Right renal cortex interstitium (tissue), 3 donors: ENCODE measurements around the gene ERCC1. TPM values are rescaled to one million over a fixed set of nuclear protein-coding genes. Genes with fewer than 3 reads are reported as not detected.

Experiments used
- DNase-seq, 3 donors: peaks; one replicate each; pipeline ENCODE4 v3.0.0-alpha.2; 2013; ENCODE audit warnings: low read depth in 3 of 3, low spot score in 2 of 3
- polyA plus RNA-seq, 3 donors: library from polyadenylated mRNA; unstranded; fragments of 120-200 nt; gene quantifications; one replicate each; pipeline ENCODE4 v1.2.1, GENCODE V29; 2013; ENCODE audit not compliant: insufficient read length in 3 of 3

Gene ERCC1
- polyA plus RNA-seq = 10 to 100 TPM; 62.5 to 68.7 (median 68.7) TPM

DNA sequence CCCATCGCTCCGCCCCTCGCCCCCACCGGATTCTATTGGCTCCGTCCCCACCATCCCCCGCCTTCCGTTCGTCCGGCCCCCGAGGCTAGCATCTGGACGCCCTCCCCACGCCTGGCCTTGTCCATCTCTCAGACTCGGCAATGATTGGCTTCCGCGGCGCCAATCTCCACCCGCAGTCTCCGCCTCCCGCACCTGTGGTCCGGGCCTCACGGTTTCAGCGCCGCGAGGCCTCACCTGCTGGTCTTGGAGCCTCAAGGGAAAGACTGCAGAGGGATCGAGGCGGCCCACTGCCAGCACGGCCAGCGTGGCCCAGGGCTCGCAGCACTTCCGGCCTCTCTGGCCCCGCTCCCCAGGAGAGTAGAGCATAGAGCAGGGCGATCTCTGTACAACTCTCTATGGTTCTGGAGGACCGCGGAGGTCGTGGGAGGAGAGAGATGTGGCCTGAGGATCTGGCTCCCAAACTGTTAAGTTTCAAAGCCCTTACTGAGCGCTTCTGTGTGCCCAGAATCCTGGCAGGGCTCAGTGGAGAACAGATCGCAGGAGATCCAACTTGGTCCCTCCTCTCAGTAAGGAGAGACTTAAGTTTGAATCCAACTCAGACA lies at the start of gene ERCC1:
Gene ERCC1 (minus strand): TSS at position 329 of the 602 bp plus-strand sequence. CDS start 543 bp downstream, outside the sequence.
- DNase-seq = peak in 2 of 3 donors; percentile 77 to 89

- no peak for DNase-seq
Observed at GRCh38 chr19:45473367-45473681, 49.6 kb upstream of the ERCC1 start.

- no peak for DNase-seq
Observed at GRCh38 chr19:45472563-45473366, 49.0 kb upstream of the ERCC1 start.

GRCh38 chr19:45471931-45472562 lies 48.3 kb upstream of the ERCC1 start:
- no peak for DNase-seq

DNA sequence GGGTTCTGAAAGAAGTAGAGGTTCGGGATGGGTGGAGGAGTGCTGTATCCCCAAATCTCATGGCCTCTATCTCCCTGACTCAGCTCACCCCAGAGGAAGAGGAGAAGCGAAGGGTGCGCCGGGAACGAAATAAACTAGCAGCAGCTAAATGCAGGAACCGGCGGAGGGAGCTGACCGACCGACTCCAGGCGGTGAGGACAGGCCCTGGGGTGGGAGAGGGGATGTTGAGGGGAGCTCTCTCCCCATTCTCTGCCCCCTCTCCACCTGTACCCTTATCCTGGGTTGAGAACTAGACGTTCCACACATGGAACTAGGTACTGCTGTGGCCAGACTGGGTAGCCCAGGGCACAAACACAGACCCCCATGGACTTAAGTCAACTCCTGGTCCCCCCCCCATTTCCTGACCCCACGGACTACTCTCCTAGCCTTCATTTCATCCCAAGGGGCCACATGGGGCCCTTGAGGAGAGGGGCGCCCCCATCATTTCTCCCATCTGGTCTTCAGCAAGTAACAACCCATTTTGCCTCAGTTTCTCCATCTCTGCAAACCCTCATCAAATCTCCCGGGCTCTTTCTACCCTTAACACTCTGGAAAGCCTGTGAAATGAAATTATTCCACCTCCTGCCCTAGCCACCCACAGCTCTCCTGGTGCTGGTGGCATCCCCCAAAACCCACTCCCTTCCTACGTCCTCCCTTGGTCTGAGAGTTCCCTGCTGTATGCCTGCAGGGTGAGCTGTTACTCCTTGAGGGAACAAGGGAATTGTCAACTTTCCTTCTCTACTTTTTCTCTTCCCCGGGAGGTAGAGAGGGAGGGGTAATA lies 47.6 kb upstream of the ERCC1 start:
- no peak for DNase-seq

DNA sequence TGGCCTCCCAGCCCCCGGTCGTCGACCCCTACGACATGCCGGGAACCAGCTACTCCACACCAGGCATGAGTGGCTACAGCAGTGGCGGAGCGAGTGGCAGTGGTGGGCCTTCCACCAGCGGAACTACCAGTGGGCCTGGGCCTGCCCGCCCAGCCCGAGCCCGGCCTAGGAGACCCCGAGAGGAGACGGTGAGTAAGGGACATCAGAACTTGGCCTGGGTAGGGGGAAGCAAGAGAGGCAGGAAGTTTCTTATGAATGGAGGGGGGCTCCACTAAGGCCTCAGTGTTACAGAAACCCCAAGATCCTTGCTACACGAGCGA lies 47.0 kb upstream of the ERCC1 start:
- no peak for DNase-seq

DNA sequence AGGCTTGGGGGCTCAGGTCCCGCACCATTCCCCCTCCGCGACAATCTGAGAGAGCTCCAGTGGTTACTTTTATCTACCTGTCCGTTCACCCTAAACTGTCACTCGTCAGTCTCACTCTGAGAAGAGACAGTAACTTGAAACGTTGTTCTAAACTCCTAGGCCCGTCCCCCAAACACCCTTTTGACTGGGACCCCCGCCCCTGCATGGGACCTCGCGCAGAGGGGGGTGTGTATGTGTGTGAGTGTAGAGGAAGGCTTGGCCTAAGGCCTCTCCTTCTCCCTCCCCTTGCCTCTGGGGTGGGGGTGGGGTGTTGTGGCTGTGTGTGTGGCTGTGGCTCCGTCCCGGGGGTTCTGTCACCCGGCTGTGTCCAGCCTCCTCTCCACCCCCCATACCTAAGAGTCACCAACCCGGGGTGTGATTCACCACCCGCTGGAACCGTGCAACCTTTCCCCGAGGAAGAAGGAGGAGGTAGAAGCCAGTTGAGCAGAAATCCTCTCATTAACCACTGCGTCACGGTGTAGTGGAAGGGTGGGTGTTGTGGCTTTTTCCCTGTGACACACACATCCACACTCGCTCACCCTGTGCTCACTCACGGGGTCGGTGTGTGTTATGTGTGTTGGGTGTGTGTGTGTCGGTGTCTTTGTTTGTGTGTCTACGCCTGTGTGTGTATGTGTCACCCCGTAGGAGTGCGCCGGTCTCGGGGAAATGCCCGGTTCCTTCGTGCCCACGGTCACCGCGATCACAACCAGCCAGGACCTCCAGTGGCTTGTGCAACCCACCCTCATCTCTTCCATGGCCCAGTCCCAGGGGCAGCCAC lies 46.4 kb upstream of the ERCC1 start:
- no peak for DNase-seq

- peak in 1 of 3 donors; percentile 80 for DNase-seq
Observed at GRCh38 chr19:45469132-45469944, 45.6 kb upstream of the ERCC1 start.

- DNase-seq = no peak
Observed at GRCh38 chr19:45468803-45469131, 45.0 kb upstream of the ERCC1 start.

DNA sequence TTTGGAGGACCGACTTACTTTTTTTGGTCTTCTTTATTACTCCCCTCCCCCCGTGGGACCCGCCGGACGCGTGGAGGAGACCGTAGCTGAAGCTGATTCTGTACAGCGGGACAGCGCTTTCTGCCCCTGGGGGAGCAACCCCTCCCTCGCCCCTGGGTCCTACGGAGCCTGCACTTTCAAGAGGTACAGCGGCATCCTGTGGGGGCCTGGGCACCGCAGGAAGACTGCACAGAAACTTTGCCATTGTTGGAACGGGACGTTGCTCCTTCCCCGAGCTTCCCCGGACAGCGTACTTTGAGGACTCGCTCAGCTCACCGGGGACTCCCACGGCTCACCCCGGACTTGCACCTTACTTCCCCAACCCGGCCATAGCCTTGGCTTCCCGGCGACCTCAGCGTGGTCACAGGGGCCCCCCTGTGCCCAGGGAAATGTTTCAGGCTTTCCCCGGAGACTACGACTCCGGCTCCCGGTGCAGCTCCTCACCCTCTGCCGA lies 44.5 kb upstream of the ERCC1 start:
- no peak for DNase-seq

DNA sequence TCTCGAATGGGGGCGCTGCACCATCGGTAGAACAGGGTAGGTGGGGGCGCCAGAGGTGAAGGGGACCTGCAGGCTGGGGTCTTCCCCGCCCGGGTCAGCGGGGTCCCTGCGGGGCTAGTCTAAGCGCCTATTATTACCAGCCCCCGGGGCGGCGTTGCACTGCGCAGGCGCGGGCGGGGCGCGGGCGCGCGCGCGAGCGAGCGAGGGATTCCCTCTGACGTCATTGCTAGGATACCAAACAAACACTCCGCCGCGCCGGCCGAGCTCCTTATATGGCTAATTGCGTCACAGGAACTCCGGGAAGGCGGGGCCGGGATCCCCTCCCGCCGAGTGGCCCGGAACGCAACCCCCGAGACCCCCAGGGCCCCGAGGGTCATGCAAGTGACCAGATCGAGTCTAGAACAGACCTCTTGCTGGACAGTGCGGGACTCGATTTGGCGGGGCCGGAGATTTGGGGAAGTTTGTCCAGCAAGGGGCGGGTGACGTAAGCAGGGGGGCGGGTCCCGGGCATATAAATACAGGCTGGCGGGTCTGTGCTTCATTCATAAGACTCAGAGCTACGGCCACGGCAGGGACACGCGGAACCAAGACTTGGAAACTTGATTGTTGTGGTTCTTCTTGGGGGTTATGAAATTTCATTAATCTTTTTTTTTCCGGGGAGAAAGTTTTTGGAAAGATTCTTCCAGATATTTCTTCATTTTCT lies 43.9 kb upstream of the ERCC1 start, which contains the start of gene FOSB:
Gene FOSB (plus strand): TSS at position 541 of the 703 bp plus-strand sequence. CDS start 591 bp downstream, outside the sequence.
- peak in 2 of 3 donors; percentile 82 to 89 for DNase-seq

DNA sequence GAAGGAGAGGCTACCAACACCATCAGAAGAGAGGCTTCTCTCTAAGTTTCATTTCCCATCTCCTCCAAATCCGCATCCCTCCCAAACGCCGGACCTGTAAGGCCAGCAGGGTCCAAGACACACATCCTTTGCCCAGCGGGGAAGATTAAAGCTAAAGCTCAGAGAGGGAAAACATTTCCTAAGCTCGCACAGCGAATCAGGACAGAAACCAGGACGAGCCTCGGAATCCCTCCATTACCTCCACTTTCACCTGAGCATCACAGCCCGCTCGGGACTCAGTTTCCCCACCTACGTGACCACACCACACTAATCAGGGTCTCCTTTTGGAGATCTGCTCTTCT lies 43.4 kb upstream of the ERCC1 start:
- DNase-seq = no peak

GRCh38 chr19:45464852-45465441 lies 41.2 kb upstream of the ERCC1 start:
- no peak for DNase-seq

GRCh38 chr19:45464274-45464673 lies 40.6 kb upstream of the ERCC1 start:
- DNase-seq = no peak

DNA sequence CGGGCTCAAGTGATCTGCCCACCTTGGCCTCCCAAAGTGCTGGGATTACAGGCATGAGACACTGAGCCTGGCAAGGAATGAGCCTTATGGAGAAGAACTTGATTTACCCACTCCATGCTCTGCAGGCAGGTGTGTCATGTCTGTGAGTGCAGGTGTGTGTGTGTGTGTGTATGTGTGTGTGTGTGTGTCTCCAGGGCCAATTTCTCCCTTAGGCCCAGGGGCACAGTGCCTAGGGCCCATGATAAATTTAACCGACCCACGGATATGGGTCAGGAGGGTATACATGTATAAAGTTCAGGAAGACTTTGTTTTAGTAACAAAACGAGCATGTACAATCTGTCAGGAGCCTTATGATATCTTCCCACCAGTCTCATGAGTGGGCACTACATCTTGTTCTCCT lies 39.5 kb upstream of the ERCC1 start:
- no peak for DNase-seq

- no peak for DNase-seq
Observed at GRCh38 chr19:45462174-45462573, 38.5 kb upstream of the ERCC1 start.

GRCh38 chr19:45460807-45461347 lies 37.2 kb upstream of the ERCC1 start:
- no peak for DNase-seq

DNA sequence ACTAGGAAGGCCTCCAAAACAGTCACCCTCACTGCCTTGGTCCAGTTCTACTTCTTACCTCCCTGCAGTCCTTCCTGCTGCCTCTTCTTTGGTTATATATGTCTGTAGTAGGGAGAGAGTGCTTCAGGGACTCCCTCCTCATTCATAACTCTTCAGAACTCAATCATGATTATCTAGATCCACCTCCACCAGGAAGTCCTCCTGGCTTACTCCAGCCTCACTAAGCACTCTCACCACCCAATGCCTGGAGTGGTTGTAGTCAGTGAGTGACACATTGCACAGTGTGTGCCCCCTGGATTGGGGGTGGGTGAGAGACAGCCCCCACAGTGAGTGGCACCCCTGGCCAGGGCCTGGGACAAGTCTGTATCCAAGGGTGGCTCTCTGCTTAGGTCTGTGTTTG lies 34.1 kb upstream of the ERCC1 start:
- no peak for DNase-seq
